ENCODE results near the gene SYT7.

Gene SYT7

DNA sequence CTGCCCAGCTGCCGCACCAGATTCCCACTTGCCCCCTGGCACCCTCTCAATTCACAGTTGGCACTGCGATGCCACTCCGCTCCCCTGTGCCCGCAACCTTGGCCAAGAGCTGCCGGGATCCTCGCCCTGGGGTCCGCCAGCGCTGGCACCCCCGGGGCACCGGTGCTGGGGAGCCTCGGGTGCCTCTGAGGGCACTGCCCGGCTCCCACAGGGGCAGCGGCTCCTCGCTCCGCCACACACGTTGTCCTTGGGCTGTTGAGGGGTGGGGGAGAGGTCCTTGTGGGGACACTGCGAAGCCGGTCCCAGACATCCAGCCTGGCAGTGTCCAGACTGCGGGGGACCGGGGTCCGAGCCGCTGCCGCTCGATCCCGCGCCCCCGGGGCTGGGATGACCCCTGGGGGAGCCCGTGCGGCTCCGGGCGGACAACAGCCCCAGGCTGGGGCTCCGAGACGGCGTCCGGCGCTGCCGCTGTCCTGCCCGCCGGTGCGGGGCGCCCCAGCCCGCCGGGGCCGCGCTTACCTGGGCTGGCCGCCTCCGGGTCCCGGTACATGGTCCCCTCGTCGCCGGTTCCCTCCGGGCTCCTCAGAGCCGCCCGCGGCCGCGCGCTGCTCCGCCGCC is 496 bp downstream of the SYT7 start:
- no peak overlapping the region for H3K4me3 ChIP-seq (ENCODE audit: low read depth, low read length)
- no peak for DNase-seq (ENCODE audit: low read depth)
- TF ChIP-seq, protein P1, sequence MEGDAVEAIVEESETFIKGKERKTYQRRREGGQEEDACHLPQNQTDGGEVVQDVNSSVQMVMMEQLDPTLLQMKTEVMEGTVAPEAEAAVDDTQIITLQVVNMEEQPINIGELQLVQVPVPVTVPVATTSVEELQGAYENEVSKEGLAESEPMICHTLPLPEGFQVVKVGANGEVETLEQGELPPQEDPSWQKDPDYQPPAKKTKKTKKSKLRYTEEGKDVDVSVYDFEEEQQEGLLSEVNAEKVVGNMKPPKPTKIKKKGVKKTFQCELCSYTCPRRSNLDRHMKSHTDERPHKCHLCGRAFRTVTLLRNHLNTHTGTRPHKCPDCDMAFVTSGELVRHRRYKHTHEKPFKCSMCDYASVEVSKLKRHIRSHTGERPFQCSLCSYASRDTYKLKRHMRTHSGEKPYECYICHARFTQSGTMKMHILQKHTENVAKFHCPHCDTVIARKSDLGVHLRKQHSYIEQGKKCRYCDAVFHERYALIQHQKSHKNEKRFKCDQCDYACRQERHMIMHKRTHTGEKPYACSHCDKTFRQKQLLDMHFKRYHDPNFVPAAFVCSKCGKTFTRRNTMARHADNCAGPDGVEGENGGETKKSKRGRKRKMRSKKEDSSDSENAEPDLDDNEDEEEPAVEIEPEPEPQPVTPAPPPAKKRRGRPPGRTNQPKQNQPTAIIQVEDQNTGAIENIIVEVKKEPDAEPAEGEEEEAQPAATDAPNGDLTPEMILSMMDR (IDR thresholded peaks at IDR 0.05; ENCODE audit: low read depth, low read length), result no peak
- TF ChIP-seq MYC (IDR thresholded peaks at IDR 0.05; ENCODE audit: low read depth, low read length) (no peak), POLR2A (IDR thresholded peaks at IDR 0.05; ENCODE audit: extremely low read depth, insufficient read length) (no peak)
- TF ChIP-seq, protein P2, sequence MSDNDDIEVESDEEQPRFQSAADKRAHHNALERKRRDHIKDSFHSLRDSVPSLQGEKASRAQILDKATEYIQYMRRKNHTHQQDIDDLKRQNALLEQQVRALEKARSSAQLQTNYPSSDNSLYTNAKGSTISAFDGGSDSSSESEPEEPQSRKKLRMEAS (IDR thresholded peaks at IDR 0.05; ENCODE audit: low read depth, low read length), result no peak

DNA sequence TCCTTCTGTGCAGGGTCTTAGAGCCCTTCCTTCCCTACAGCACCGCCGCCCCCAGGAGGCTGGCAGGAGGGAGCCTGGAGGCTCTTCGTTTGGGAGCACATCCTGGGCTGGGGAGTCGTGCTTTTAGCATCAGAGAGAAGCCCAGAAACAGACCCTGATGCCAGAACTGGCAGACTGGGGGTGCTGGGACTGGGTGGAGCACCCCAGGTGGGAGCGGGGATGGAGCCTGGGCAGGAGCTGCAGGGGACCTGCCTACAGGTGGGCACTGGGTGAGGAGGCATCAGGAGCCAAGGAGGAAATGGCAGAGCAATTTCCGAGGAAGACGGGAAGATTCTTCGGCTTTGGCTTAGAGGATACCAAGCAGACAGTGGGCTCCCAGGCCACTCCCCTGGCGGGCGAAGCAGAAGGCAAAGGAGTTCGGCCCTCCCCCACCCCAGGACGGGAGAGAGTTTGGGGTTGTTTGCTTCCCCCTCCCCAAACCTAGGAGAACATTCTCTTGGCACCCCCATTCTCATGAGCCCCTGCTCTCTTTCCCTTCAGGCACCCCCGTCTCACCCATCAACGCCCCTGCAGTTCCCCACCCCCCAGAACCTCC is 1.1 kb downstream of the SYT7 start:
- TF ChIP-seq, protein P2 (IDR thresholded peaks at IDR 0.05; ENCODE audit: low read depth, low read length), result no peak
- TF ChIP-seq, protein P1 (IDR thresholded peaks at IDR 0.05; ENCODE audit: low read depth, low read length), result peak; percentile 4
- TF ChIP-seq MYC (IDR thresholded peaks at IDR 0.05; ENCODE audit: low read depth, low read length), result no peak
- no peak for TF ChIP-seq POLR2A (IDR thresholded peaks at IDR 0.05; ENCODE audit: extremely low read depth, insufficient read length)
- no peak overlapping the region for H3K4me3 ChIP-seq (ENCODE audit: low read depth, low read length)
- peak; percentile 37 for DNase-seq (ENCODE audit: low read depth)

DNA sequence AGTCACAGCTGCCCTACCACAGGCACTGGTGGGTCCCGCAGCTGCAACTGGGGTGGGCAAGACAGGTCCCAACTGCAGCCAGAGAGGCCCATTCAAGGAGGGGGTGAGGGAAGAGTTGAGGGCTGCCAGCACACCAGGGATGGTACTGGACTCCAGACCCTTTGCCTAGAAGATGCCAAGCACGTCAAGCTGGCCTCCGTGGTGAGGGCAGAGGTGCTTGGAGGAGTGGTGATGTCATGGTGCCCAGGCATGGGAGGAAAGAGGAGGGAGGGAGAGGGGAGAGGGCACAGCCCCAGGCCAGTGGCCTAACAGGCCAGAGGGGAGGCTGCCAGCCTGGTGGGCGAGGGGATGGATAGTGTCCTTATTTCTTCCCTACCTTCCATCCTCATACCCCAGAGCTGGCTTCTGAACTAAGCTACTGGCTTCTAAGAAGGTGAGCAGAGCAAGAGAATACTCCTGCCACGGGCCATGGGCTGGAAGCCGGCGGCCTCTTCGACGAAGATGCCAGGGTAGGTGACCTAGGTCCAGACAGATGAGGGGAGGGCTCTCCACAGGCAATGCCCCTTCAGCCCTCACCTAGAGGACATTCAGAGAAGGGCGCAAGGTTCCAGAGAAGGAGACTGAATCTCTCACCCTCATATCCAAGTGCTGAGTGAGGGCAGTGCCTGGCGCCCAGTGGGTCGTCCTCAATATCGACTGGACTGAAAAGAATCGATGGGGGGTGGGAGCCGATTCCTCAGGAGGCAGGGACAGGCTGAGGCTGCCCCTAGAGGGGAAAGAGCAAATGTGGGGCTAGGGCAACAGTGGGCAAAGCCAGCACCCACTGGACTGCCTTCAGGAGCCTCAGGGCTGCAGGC is 1.8 kb downstream of the SYT7 start:
- TF ChIP-seq, protein P2 (IDR thresholded peaks at IDR 0.05; ENCODE audit: low read depth, low read length), result no peak
- TF ChIP-seq POLR2A (IDR thresholded peaks at IDR 0.05; ENCODE audit: extremely low read depth, insufficient read length) (no peak), MYC (IDR thresholded peaks at IDR 0.05; ENCODE audit: low read depth, low read length) (no peak)
- TF ChIP-seq, protein P1 (IDR thresholded peaks at IDR 0.05; ENCODE audit: low read depth, low read length), result no peak
- no peak for DNase-seq (ENCODE audit: low read depth)
- no peak overlapping the region for H3K4me3 ChIP-seq (ENCODE audit: low read depth, low read length)

DNA sequence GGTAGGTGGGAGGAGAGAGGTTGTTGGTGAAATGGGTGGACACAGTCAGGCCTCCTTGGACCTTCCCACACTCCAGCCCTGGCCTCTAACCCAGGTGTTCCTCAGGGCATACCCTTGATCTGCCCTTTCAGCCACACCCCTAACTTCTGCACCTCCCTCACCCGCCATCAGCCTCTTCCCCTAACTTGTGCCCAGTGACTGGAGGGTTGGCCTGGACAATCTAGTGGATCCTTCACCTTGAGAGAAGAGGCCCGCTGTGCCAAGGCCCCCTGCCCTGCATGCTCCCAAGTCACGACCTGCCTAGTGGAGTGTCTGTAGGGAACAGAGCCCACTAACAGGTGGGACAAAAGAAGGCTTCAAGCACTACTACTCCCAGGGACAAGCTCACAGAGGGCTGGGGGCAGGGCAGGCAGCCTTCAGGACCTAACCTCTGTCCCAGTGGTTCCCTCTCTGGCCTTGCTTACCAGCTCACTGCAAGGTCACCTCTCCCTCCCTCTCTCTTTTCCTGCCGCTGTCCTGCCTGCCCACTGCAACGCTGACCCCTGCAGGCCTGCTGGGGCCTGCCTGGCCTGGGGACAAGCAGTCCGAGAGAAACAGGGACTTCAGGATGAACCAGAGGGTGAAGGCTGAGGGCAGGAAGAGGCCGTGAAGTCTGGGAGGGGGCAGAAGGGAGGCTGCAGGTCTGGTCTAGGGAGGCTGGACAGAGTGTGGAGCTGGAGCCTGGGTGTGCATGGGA is 3.3 kb downstream of the SYT7 start:
- DNase-seq (ENCODE audit: low read depth), result peak; percentile 30

More for the DNA sequence above, 3.3 kb downstream of the SYT7 start:
- no peak overlapping the region for H3K4me3 ChIP-seq (ENCODE audit: low read depth, low read length)
- TF ChIP-seq, protein P1 (IDR thresholded peaks at IDR 0.05; ENCODE audit: low read depth, low read length), result peak; percentile 34
- TF ChIP-seq POLR2A (IDR thresholded peaks at IDR 0.05; ENCODE audit: extremely low read depth, insufficient read length), result no peak

Data from NB4 (cell line).